Measurements from ENCODE around the gene TRIM4. TPM values are rescaled to one million over a fixed set of nuclear protein-coding genes. Genes with fewer than 3 reads are reported as not detected.

TRIM4 gene
- total RNA-seq, 1 donor = 27.2 TPM

GRCh38 chr7:99863847-99864440, 55.4 kb downstream of the TRIM4 start:
- TF ChIP-seq CTCF (IDR thresholded peaks at IDR 0.05; ENCODE audit: insufficient read depth, low read depth, low read length) = no peak
- no peak overlapping the region for H3K4me3 ChIP-seq (ENCODE audit: low read depth, low read length)
- no peak for DNase-seq (ENCODE audit: low read depth)

DNA sequence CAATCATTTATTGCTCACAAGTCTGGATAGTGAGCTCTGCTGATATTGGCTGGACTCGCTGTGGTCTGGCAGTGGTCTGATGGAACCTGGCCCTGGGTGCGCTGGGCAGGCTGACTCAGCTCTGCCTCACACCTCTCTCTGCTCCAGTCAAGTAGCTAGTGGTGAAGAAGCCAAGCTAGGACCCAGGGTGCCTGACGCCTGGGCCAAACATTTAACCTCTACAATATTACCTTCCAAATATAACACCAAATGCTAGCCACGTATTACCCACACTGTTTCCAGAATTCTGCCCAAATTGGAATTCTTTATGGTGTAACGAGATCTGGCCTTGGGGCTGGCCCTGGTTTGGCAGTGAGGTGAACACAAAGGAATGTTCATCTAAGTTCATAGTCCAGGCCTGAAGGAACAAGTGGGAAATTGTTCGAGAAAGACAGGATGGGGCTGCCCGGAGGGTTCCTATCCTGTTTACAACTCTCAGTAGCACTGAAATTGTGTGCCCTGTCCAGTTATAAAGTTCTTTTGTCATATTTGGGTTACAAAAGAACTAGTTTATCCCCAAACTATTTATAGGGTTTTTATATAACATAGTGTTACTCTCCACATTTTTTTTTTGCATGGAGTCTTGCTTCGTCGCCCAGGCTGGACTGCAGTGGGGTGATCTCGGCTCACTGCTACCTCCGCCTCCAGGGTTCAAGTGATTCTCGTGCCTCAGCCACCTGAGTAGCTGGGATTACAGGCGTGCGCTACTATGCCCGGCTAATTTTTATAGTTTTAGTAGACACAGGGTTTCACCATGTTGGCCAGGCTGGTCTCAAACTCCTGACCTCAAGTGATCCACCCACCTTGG, 58.8 kb downstream of the TRIM4 start:
- no peak overlapping the region for H3K4me3 ChIP-seq (ENCODE audit: low read depth, low read length)
- TF ChIP-seq CTCF (IDR thresholded peaks at IDR 0.05; ENCODE audit: insufficient read depth, low read depth, low read length) = no peak
- peak; percentile 14 for DNase-seq (ENCODE audit: low read depth)

- H3K4me3 ChIP-seq (ENCODE audit: low read depth, low read length) = no peak overlapping the region
- TF ChIP-seq CTCF (IDR thresholded peaks at IDR 0.05; ENCODE audit: insufficient read depth, low read depth, low read length) = no peak
- DNase-seq (ENCODE audit: low read depth) = no peak
These were observed 64.1 kb downstream of the TRIM4 start for GRCh38 chr7:99855236-99855635.

DNA sequence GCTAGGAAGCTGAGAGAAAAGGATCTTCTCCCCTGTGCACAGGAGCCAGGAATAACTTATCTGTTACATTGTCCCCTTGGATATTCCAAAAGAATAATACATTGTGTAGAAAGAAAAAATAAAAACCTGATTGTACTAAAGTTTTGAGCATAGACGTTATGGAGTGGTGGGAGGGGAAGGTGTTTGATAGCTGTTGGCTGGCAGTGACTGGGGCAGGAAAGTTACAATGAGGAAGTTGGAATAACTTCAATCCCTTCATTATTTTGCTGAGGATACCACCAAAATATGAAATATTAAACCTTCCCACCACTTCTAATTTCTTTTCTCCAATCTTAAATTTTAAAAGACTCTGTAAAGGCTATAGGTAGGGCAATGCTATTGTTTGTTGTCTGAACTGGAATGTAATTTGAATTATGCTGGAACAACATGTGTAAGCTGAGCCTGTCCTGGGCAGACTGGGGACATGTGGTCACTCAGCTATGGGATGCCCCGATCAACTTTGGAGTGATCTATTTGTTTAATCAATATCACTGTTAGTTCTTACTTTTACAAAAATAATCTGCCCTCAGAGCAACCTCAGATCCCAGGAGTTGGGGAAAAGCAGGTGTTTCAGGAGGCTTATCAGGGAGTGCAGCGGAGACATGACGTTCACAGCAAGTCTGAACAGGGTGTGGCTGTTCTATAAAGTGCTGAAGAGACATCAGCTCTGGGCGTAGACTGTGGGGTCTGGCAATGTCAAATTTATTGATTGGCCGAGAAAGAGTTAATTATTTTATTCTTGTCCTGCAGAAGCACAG, 70.7 kb downstream of the TRIM4 start:
- DNase-seq (ENCODE audit: low read depth) = no peak
- TF ChIP-seq CTCF (IDR thresholded peaks at IDR 0.05; ENCODE audit: insufficient read depth, low read depth, low read length) = no peak
- H3K4me3 ChIP-seq (ENCODE audit: low read depth, low read length) = no peak overlapping the region

DNA sequence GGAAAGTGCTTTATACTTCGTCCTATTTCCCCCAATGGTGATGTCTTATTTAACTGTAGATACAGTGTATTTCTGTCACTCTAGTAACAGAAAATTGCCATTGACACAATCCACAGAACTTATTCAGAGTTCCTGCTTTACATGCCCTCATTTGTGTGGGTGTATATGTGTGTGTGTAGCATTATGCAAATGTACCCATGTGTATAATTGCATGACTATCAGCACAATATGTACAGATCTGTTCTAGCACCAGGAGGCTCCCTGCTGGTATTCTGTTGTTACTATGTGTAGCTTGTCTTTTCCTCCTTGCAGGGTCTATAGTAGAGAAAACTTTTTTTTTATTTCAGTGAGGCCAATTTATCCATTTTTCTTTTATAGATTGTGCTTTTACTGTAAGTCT, 75.0 kb downstream of the TRIM4 start:
- DNase-seq (ENCODE audit: low read depth) = no peak
- H3K4me3 ChIP-seq (ENCODE audit: low read depth, low read length) = no peak overlapping the region
- TF ChIP-seq CTCF (IDR thresholded peaks at IDR 0.05; ENCODE audit: insufficient read depth, low read depth, low read length) = no peak

DNA sequence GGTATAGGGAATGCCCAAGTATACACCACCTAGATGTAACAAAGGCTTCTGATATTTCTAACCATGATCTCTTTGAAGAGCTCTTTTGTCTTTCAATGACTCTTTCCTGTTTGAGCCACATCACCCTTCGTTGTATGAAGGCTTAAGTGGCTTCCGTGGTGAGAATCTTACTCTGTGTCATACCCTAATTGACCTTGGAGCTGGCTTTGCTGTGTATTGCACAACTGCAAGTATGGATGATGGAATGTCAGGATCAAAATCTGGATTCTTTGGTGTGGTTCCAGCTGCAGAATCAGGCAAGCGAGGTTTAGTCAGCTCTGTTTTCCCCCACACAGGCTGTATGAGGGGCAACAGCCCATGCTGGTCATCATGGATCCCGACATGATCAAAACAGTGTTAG, 75.5 kb downstream of the TRIM4 start:
- H3K4me3 ChIP-seq (ENCODE audit: low read depth, low read length) = no peak overlapping the region
- DNase-seq (ENCODE audit: low read depth) = no peak
- TF ChIP-seq CTCF (IDR thresholded peaks at IDR 0.05; ENCODE audit: insufficient read depth, low read depth, low read length) = no peak
